Right atrium auricular region (tissue), 2 donors: ENCODE results near the gene SMIM10L2A. TPM values are rescaled to one million over a fixed set of nuclear protein-coding genes. Genes with fewer than 3 reads are reported as not detected.
"Not testable (repeated sequence)": the region's sequence is repeated elsewhere in the genome, so short reads cannot be mapped to it uniquely, and the experiment has no call there.

Experiments
- DNase-seq: peaks from one replicate; pipeline ENCODE4 v3.0.0-alpha.2; 2019; ENCODE audit warnings: low spot score
- H3K27ac ChIP-seq, 2 donors: fragments of 200-600 bp; sonication (generic); 1 replicate in 1 of 2; 2 replicates in 1 of 2; pipeline ENCODE4 v1.5.1; 2016 to 2019
- H3K27me3 ChIP-seq, 2 donors: fragments of 200-600 bp; sonication (generic); one replicate each; pipeline versions ENCODE4 v1.5.1 to v1.6.0; 2017 to 2019
- H3K36me3 ChIP-seq: fragments of 200-600 bp; sonication (generic); one replicate; pipeline ENCODE4 v1.5.1; 2016
- H3K4me1 ChIP-seq, 2 donors: fragments of 200-600 bp; sonication (generic); one replicate each; pipeline versions ENCODE4 v1.5.1 to v1.6.0; 2017 to 2019
- H3K4me3 ChIP-seq, 2 donors: fragments of 200-600 bp; sonication (generic); 1 replicate in 1 of 2; 2 replicates in 1 of 2; pipeline ENCODE4 v1.5.1; 2017 to 2019; ENCODE audit warnings: mild to moderate bottlenecking in 1 of 2, moderate library complexity in 1 of 2
- H3K9me3 ChIP-seq, 2 donors: fragments of 200-600 bp; sonication (generic); one replicate each; pipeline ENCODE4 v1.5.1; 2019
- CTCF ChIP-seq, 2 donors: fragments of 200-600 bp; sonication (generic); IDR thresholded peaks; one replicate each; pipeline ENCODE4 v1.5.1; 2019; ENCODE audit warnings: antibody characterized with exemption in 2 of 2
- total RNA-seq, 2 donors: library from RNA; depleted of rRNA; stranded (reverse); fragments of >200 nt; gene quantifications; one replicate each; pipeline ENCODE4 v1.1.0, GENCODE V29; 2016

Gene SMIM10L2A
- total RNA-seq, 2 donors from 2014 or later = 2.7 to 6.3 TPM

- H3K4me3 ChIP-seq = no peak overlapping the region
- H3K27ac ChIP-seq = no peak overlapping the region
- no peaks in the 10 kb centered on the region for H3K27me3 ChIP-seq
- TF ChIP-seq CTCF (IDR thresholded peaks at IDR 0.05) = no peak
- DNase-seq = no peak
- peaks cover 6 to 21% of the 10 kb centered on the region in 2 donors for H3K9me3 ChIP-seq
- no peaks in the 10 kb centered on the region for H3K4me1 ChIP-seq
- no peaks in the 10 kb centered on the region for H3K36me3 ChIP-seq
Observed at GRCh38 chrX:135453381-135453780, 31.6 kb downstream of the SMIM10L2A start.

- Histone ChIP-seq H3K4me3 (no peak overlapping the region), H3K27ac (no peak overlapping the region), H3K9me3 (peaks cover 6 to 21% of the 10 kb centered on the region in 2 donors), H3K36me3 (no peaks in the 10 kb centered on the region), H3K4me1 (no peaks in the 10 kb centered on the region), H3K27me3 (no peaks in the 10 kb centered on the region)
- DNase-seq = no peak
- TF ChIP-seq CTCF (IDR thresholded peaks at IDR 0.05) = no peak
Observed at GRCh38 chrX:135454816-135455215, 33.1 kb downstream of the SMIM10L2A start.

GRCh38 chrX:135461756-135462155 is 40.0 kb downstream of the SMIM10L2A start:
- not testable (repeated sequence) for H3K36me3 ChIP-seq, H3K27ac ChIP-seq, H3K4me1 ChIP-seq, DNase-seq, H3K27me3 ChIP-seq, H3K4me3 ChIP-seq
- H3K9me3 ChIP-seq = peaks cover 6 to 16% of the 10 kb centered on the region in 2 donors

GRCh38 chrX:135463937-135464336 is 42.2 kb downstream of the SMIM10L2A start:
- no peaks in the 10 kb centered on the region for H3K9me3 ChIP-seq
- H3K36me3 ChIP-seq = no peaks in the 10 kb centered on the region
- H3K27ac ChIP-seq = no peak overlapping the region
- no peak overlapping the region for H3K4me3 ChIP-seq
- no peak for DNase-seq
- H3K27me3 ChIP-seq = no peaks in the 10 kb centered on the region
- H3K4me1 ChIP-seq = no peaks in the 10 kb centered on the region
- TF ChIP-seq CTCF (IDR thresholded peaks at IDR 0.05) = peak in 1 of 2 donors; percentile 29

- Histone ChIP-seq H3K9me3 (no peaks in the 10 kb centered on the region), H3K27ac (no peak overlapping the region), H3K27me3 (no peaks in the 10 kb centered on the region), H3K4me1 (no peaks in the 10 kb centered on the region), H3K36me3 (no peaks in the 10 kb centered on the region), H3K4me3 (no peak overlapping the region)
- DNase-seq = no peak
- TF ChIP-seq CTCF (IDR thresholded peaks at IDR 0.05) = no peak
Observed at GRCh38 chrX:135476378-135476777, 54.6 kb downstream of the SMIM10L2A start.

- Histone ChIP-seq H3K36me3 (no peaks in the 10 kb centered on the region), H3K27me3 (no peaks in the 10 kb centered on the region), H3K4me1 (no peaks in the 10 kb centered on the region), H3K4me3 (no peak overlapping the region), H3K9me3 (no peaks in the 10 kb centered on the region), H3K27ac (no peak overlapping the region)
- peak in 1 of 2 donors; percentile 55 for TF ChIP-seq CTCF (IDR thresholded peaks at IDR 0.05)
- DNase-seq = peak; percentile 61
Observed at GRCh38 chrX:135477576-135477975, 55.8 kb downstream of the SMIM10L2A start.

Other genes starting within 250 kb of the SMIM10L2A start
- not detected for gene ETDA, start 169.9 kb upstream of the SMIM10L2A start, total RNA-seq
- not detected for gene ETDC, start 112.5 kb upstream of the SMIM10L2A start, total RNA-seq
- 1 to 10 TPM; 4.2 to 5.3 TPM for gene ZNF75D, start 77.8 kb upstream of the SMIM10L2A start, total RNA-seq
- gene ZNF449, start 77.1 kb upstream of the SMIM10L2A start, total RNA-seq = 1 to 10 TPM; 5.6 to 6.0 TPM
- gene INTS6L, start 98.7 kb downstream of the SMIM10L2A start, total RNA-seq = 10 to 100 TPM in 1 of 2 donors, 1 to 10 TPM in 1; 9.9 to 12.2 TPM